Measurements from ENCODE around the gene POLDIP3.

GRCh38 chr22:42641801-42642413 is 27.2 kb upstream of the POLDIP3 start:
- TF ChIP-seq CTCF (IDR thresholded peaks at IDR 0.05; ENCODE audit: poor library complexity) = no peak
- no peak for TF ChIP-seq EZH2 (IDR thresholded peaks at IDR 0.05; ENCODE audit: borderline replicate concordance)
- no peak for TF ChIP-seq EZH2phosphoT487 (IDR thresholded peaks at IDR 0.05; ENCODE audit: low read depth, severe bottlenecking, unreplicated experiment)

All from hepatocyte (in vitro differentiated cells).